ENCODE data around the gene LASP1NB.

GRCh38 chr17:38967290-38967738 lies 41.9 kb downstream of the LASP1NB start, which contains the start of gene FBXO47:
- no peak for TF ChIP-seq CTCF (IDR thresholded peaks at IDR 0.05)
- no peak for TF ChIP-seq SIN3A (IDR thresholded peaks at IDR 0.05; ENCODE audit: borderline replicate concordance, insufficient read depth, low read depth, low read length)
- no peak for TF ChIP-seq REST (IDR thresholded peaks at IDR 0.05; ENCODE audit: insufficient read depth in 1 of 2, low read depth in 2 of 2, low read length in 1 of 2)
- TF ChIP-seq POLR2AphosphoS5 (IDR thresholded peaks at IDR 0.05; ENCODE audit: low read depth, low read length): peak; percentile 64; the same call in 1 of the 2 replicates
- TF ChIP-seq TCF7L2 (IDR thresholded peaks at IDR 0.05; ENCODE audit: low read depth, low read length): no peak

Data from Panc1 (cell line).